CD4-positive, alpha-beta T cell treated with Interleukin-15 for 4 hours (primary cell): Measurements from ENCODE around the gene TBC1D9.
"Not testable (repeated sequence)": the region's sequence is repeated elsewhere in the genome, so short reads cannot be mapped to it uniquely, and the experiment has no call there.

ENCODE experiments used
- DNase-seq: peaks from one replicate; pipeline ENCODE4 v3.0.0-alpha.2; 2020; ENCODE audit warnings: low spot score

TBC1D9 gene

GRCh38 chr4:140753329-140753728, 2.9 kb downstream of the TBC1D9 start:
- no peak for DNase-seq

GRCh38 chr4:140752291-140753068, 3.7 kb downstream of the TBC1D9 start:
- DNase-seq: no peak

GRCh38 chr4:140750470-140750869, 5.7 kb downstream of the TBC1D9 start:
- no peak for DNase-seq

- no peak for DNase-seq
Observed at GRCh38 chr4:140748171-140748570, 8.0 kb downstream of the TBC1D9 start.

- DNase-seq: not testable (repeated sequence)
Observed at GRCh38 chr4:140746546-140746945, 9.6 kb downstream of the TBC1D9 start.

- no peak for DNase-seq
Observed at GRCh38 chr4:140744421-140744820, 11.8 kb downstream of the TBC1D9 start.

- no peak for DNase-seq
Observed at GRCh38 chr4:140743194-140743931, 12.8 kb downstream of the TBC1D9 start.

GRCh38 chr4:140742838-140743193, 13.4 kb downstream of the TBC1D9 start:
- no peak for DNase-seq

GRCh38 chr4:140740906-140741670, 15.1 kb downstream of the TBC1D9 start:
- DNase-seq: no peak

GRCh38 chr4:140740422-140740821, 15.8 kb downstream of the TBC1D9 start:
- DNase-seq: no peak

GRCh38 chr4:140739971-140740370, 16.2 kb downstream of the TBC1D9 start:
- DNase-seq: no peak

- no peak for DNase-seq
Observed at GRCh38 chr4:140738139-140738538, 18.0 kb downstream of the TBC1D9 start.

- DNase-seq: no peak
Observed at GRCh38 chr4:140736669-140737343, 19.4 kb downstream of the TBC1D9 start.

GRCh38 chr4:140735779-140736391, 20.3 kb downstream of the TBC1D9 start:
- no peak for DNase-seq

GRCh38 chr4:140735317-140735716, 20.9 kb downstream of the TBC1D9 start:
- DNase-seq: no peak

GRCh38 chr4:140732780-140733179, 23.4 kb downstream of the TBC1D9 start:
- DNase-seq: no peak

GRCh38 chr4:140729344-140730049, 26.7 kb downstream of the TBC1D9 start:
- DNase-seq: no peak

GRCh38 chr4:140726776-140727500, 29.2 kb downstream of the TBC1D9 start:
- DNase-seq: no peak

- DNase-seq: no peak
Observed at GRCh38 chr4:140725556-140725955, 30.6 kb downstream of the TBC1D9 start.

- DNase-seq: no peak
Observed at GRCh38 chr4:140724760-140725159, 31.4 kb downstream of the TBC1D9 start.
